Effector memory CD8-positive, alpha-beta T cell (primary cell): ENCODE measurements around the gene IFT172.

Experiments
- ATAC-seq: fragments of 150-1000 bp; cut with Tn5 transposase; replicated peaks from 2 replicates; pipeline ENCODE4 v1.10.0; 2021; ENCODE audit warnings: mild to moderate bottlenecking, moderate library complexity
- DNase-seq, 3 experiments: peaks; one replicate each; pipeline ENCODE4 v3.0.0; 2021
- H3K27ac Mint-ChIP-seq, 2 donors: one replicate each; pipeline ENCODE4 v1.8.0; 2022; ENCODE audit warnings: mild to moderate bottlenecking in 2 of 2, mixed read lengths in 2 of 2, moderate library complexity in 2 of 2
- H3K27me3 Mint-ChIP-seq, 2 donors: one replicate each; pipeline ENCODE4 v1.8.0; 2022; ENCODE audit warnings: mixed read lengths in 2 of 2
- H3K36me3 Mint-ChIP-seq: one replicate; pipeline ENCODE4 v1.8.0; 2022; ENCODE audit warnings: mild to moderate bottlenecking, moderate library complexity, mixed read lengths; ENCODE audit not compliant: insufficient read depth
- H3K4me1 Mint-ChIP-seq, 2 donors: one replicate each; pipeline ENCODE4 v1.8.0; 2022; ENCODE audit warnings: low read depth in 2 of 2, mixed read lengths in 2 of 2
- H3K4me3 Mint-ChIP-seq, 2 donors: one replicate each; pipeline ENCODE4 v1.8.0; 2022; ENCODE audit warnings: mild to moderate bottlenecking in 2 of 2, mixed read lengths in 2 of 2, moderate library complexity in 2 of 2
- H3K9me3 Mint-ChIP-seq, 2 donors: one replicate each; pipeline ENCODE4 v1.8.0; 2022; ENCODE audit warnings: mixed read lengths in 2 of 2

IFT172 gene

DNA sequence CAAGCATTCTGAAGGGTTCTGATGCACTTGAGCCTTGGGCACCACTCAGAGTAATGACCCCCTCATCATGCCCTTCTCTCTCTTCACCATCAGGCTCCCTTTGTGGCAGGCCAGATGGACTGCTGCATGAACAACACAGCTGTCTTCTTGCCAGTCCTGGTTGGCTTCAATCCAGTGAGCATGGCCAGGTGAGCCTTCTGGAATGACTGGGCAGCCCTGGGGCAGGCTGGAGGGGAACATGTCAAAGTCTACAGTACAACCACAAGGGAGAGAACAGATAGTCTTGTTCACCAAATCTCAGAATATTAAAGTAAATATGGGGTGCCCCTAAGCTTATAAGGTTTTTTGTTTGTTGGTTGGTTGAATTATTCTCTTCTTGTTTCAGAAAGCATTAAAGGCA lies 11.5 kb upstream of the IFT172 start:
- peaks cover 26 to 39% of the 10 kb centered on the region in 2 donors for H3K27me3 Mint-ChIP-seq

DNA sequence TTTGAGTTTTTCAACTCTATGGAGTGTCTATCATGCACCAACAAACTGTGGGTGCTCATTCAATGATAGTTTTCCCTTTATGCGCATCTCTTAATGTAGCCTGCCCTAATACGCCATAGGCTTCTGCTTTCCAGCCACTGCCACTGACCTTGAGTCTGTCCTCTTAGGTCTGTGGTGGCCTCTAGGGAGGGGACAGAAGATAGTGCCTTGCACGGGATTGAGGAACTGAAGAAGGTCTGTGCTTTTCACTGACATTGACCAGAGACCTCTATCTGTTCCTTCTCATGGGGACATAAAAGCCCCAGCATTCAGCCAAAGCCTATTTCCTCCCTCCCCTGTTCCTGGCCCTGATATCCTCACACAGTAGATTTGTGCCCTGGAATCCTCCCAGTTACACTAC lies 9.4 kb upstream of the IFT172 start:
- DNase-seq, result no peak
- H3K4me3 Mint-ChIP-seq, result no peak overlapping the region
- no peaks in the 10 kb centered on the region for H3K36me3 Mint-ChIP-seq
- peaks cover 9 to 11% of the 10 kb centered on the region in 2 donors for H3K4me1 Mint-ChIP-seq
- no peaks in the 10 kb centered on the region for H3K9me3 Mint-ChIP-seq
- no peak overlapping the region for H3K27ac Mint-ChIP-seq
- H3K27me3 Mint-ChIP-seq, result peaks cover 41 to 57% of the 10 kb centered on the region in 2 donors
- ATAC-seq, result no peak

More for the DNA sequence above, 11.5 kb upstream of the IFT172 start:
- H3K36me3 Mint-ChIP-seq, result no peaks in the 10 kb centered on the region
- H3K4me1 Mint-ChIP-seq, result peaks cover 0 to under 1% of the 10 kb centered on the region in 2 donors
- ATAC-seq (no peak), DNase-seq (no peak)
- no peak overlapping the region for H3K4me3 Mint-ChIP-seq
- H3K27ac Mint-ChIP-seq, result no peak overlapping the region
- no peaks in the 10 kb centered on the region for H3K9me3 Mint-ChIP-seq

DNA sequence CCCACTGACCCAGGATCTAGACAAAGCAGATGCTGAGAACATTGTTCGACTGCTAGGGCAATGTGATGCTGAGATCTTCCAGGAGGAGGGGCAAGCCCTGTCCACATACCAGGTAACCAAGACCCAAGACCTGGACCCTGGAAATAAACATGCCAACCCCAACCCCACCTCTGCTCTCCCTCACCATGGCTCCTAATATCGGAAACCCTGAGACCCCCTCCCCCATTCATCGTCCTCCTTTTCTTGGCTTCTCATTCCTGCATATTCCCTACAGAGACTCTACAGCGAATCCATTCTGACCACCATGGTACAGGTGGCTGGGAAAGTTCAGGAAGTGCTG lies 7.7 kb upstream of the IFT172 start:
- H3K4me1 Mint-ChIP-seq, result peaks cover 9 to 11% of the 10 kb centered on the region in 2 donors
- no peak overlapping the region for H3K4me3 Mint-ChIP-seq
- ATAC-seq, result no peak
- no peaks in the 10 kb centered on the region for H3K36me3 Mint-ChIP-seq
- H3K27me3 Mint-ChIP-seq, result peaks cover 51 to 66% of the 10 kb centered on the region in 2 donors
- no peaks in the 10 kb centered on the region for H3K9me3 Mint-ChIP-seq
- no peak for DNase-seq
- no peak overlapping the region for H3K27ac Mint-ChIP-seq

GRCh38 chr2:27496357-27497287 lies 7.1 kb upstream of the IFT172 start, which contains the start of gene GCKR:
TSS of gene GCKR (plus strand) at chr2:27496839. CDS start at chr2:27496905, 66 bp downstream.
- H3K4me1 Mint-ChIP-seq, result peaks cover 9 to 11% of the 10 kb centered on the region in 2 donors
- DNase-seq, result no peak
- no peaks in the 10 kb centered on the region for H3K9me3 Mint-ChIP-seq
- H3K27me3 Mint-ChIP-seq, result peaks cover 51 to 66% of the 10 kb centered on the region in 2 donors
- H3K27ac Mint-ChIP-seq, result peak within 1 kb of the TSS in 1 of 2 donors; percentile 89
- H3K36me3 Mint-ChIP-seq, result no peaks in the 10 kb centered on the region
- H3K4me3 Mint-ChIP-seq, result peak within 1 kb of the TSS; percentile 84 to 91
- ATAC-seq, result no peak

DNA sequence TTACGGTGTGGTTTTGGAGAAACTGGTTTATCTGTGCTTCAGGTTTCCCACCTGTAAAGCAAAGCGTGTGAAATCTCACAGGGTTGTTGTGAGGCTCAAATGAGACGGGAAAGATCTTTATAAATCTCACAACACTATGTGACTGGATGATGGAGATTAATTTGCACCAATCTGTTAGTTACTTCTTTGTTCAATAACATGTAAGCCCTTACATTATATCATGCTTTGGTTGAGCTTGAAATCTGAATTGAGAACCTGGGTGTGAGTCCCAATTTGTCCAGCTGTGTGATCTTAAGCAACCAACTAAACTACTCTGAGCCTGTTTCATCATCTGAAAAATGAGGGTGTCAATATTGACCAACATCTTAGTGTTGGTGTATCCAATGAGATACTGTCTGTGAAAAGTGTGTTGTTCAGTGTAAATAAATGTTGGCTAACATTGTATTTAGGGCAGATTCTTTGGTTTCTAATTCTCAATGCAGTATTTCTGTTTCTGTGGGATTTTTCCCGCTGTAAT lies 6.4 kb upstream of the IFT172 start:
- Mint-ChIP-seq H3K9me3 (no peaks in the 10 kb centered on the region), H3K27me3 (peaks cover 51 to 66% of the 10 kb centered on the region in 2 donors), H3K4me1 (peaks cover 9 to 11% of the 10 kb centered on the region in 2 donors), H3K4me3 (peak overlapping the region; percentile 84 to 91), H3K36me3 (no peaks in the 10 kb centered on the region), H3K27ac (peak overlapping the region in 1 of 2 donors; percentile 89)
- ATAC-seq (no peak), DNase-seq (no peak)

- peaks cover 51 to 66% of the 10 kb centered on the region in 2 donors for H3K27me3 Mint-ChIP-seq
- no peaks in the 10 kb centered on the region for H3K9me3 Mint-ChIP-seq
- no peaks in the 10 kb centered on the region for H3K36me3 Mint-ChIP-seq
- peak within 1 kb of the TSS in 1 of 2 donors; percentile 89 for H3K27ac Mint-ChIP-seq
- H3K4me3 Mint-ChIP-seq, result peak within 1 kb of the TSS; percentile 84 to 91
- DNase-seq, result peak in 1 of 3 experiments; percentile 20
- ATAC-seq, result peak; percentile 75
- H3K4me1 Mint-ChIP-seq, result peaks cover 9 to 14% of the 10 kb centered on the region in 2 donors
These were observed 5.5 kb upstream of the IFT172 start, which contains the start of gene FNDC4 for GRCh38 chr2:27494944-27495554. TSS of gene FNDC4 (minus strand) at chr2:27495200. CDS start at chr2:27494679, 521 bp downstream.

DNA sequence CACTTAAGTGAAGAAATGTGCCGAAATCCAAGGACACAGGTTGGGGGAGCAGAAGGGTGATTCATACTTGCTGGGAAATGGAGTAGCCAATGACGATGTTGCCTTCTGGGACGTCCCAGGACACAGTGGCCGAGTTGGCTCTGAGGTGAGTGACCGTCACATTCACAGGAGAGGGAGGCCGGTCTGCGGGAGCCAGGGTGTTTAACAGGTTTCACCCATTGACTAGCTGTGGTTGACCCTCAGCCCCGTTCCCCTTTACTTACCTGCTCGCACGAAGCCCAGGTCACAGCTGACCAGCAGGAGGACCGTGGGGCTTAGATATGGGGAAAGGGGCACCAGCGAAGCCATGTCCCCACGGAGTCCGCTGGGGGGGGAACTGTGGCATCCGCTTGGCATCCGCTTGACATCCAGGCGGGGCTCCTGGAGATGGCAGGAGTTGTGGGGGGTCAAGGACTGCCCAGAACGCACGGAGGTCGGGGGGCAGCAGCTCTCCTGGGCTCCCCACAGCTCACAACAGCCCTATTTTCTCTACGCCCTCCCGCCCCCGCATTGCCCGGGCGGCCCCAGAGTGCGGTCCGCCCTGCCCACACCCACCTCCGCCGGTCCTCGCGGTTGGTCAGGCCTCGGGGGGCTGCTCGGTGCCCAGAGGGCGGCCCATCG lies 4.9 kb upstream of the IFT172 start:
- Mint-ChIP-seq H3K9me3 (no peaks in the 10 kb centered on the region), H3K4me3 (peak overlapping the region; percentile 59 to 66), H3K27me3 (peaks cover 51 to 61% of the 10 kb centered on the region in 2 donors), H3K4me1 (peaks cover 9 to 19% of the 10 kb centered on the region in 2 donors), H3K27ac (no peak overlapping the region), H3K36me3 (peaks cover 6% of the 10 kb centered on the region)
- DNase-seq (no peak), ATAC-seq (no peak)

- Mint-ChIP-seq H3K27me3 (peaks cover 51 to 56% of the 10 kb centered on the region in 2 donors), H3K36me3 (peaks cover 10% of the 10 kb centered on the region), H3K4me3 (peak overlapping the region; percentile 59 to 66)
These were observed 4.4 kb upstream of the IFT172 start for GRCh38 chr2:27493948-27494283.

GRCh38 chr2:27492557-27492956 lies 3.0 kb upstream of the IFT172 start:
- Mint-ChIP-seq H3K4me3 (no peak overlapping the region), H3K27ac (no peak overlapping the region), H3K27me3 (peaks cover 40 to 43% of the 10 kb centered on the region in 2 donors)

More at GRCh38 chr2:27493948-27494283, 4.4 kb upstream of the IFT172 start:
- no peaks in the 10 kb centered on the region for H3K9me3 Mint-ChIP-seq
- no peak for DNase-seq
- no peak for ATAC-seq
- H3K27ac Mint-ChIP-seq, result no peak overlapping the region
- peaks cover 13 to 24% of the 10 kb centered on the region in 2 donors for H3K4me1 Mint-ChIP-seq

GRCh38 chr2:27489118-27489497 lies 435 bp downstream of the IFT172 start:
- no peak for DNase-seq
- peak; percentile 14 for ATAC-seq
- H3K4me1 Mint-ChIP-seq, result peaks cover 4 to 14% of the 10 kb centered on the region in 2 donors
- peaks cover 10 to 11% of the 10 kb centered on the region in 2 donors for H3K27me3 Mint-ChIP-seq
- H3K36me3 Mint-ChIP-seq, result peaks cover 10% of the 10 kb centered on the region
- H3K27ac Mint-ChIP-seq, result peak overlapping the region; percentile 95 to 97
- H3K4me3 Mint-ChIP-seq, result peak overlapping the region; percentile 80 to 84
- H3K9me3 Mint-ChIP-seq, result no peaks in the 10 kb centered on the region

More at GRCh38 chr2:27492557-27492956, 3.0 kb upstream of the IFT172 start:
- Mint-ChIP-seq H3K4me1 (peaks cover 13 to 25% of the 10 kb centered on the region in 2 donors), H3K36me3 (peaks cover 10% of the 10 kb centered on the region), H3K9me3 (no peaks in the 10 kb centered on the region)
- DNase-seq, result no peak
- no peak for ATAC-seq

GRCh38 chr2:27485496-27485895 lies 4.0 kb downstream of the IFT172 start:
- H3K27ac Mint-ChIP-seq, result no peak overlapping the region
- H3K9me3 Mint-ChIP-seq, result no peaks in the 10 kb centered on the region
- H3K27me3 Mint-ChIP-seq, result no peaks in the 10 kb centered on the region
- peaks cover 4 to 14% of the 10 kb centered on the region in 2 donors for H3K4me1 Mint-ChIP-seq
- no peak overlapping the region for H3K4me3 Mint-ChIP-seq
- ATAC-seq, result no peak
- peaks cover 26% of the 10 kb centered on the region for H3K36me3 Mint-ChIP-seq
- DNase-seq, result no peak

DNA sequence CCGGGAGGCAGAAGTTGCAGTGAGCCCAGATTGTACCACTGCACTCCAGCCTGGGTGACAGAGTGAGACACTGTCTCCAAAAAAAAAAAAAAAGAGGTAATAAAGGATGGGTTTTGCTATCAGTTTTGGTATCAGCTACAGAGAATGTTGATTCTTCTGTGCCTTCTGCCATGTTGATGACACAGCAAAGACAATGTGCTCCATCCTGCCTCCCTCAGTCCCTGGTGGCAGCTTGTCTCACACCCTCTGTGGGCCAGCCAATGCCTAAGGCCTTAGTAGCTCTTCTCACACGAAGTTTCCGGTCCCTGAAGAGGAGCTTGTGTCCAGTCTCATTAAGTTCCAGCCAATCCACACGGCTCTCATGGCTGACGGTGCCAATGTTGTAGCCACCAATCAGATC lies 17.6 kb downstream of the IFT172 start:
- H3K4me1 Mint-ChIP-seq, result no peaks in the 10 kb centered on the region
- H3K4me3 Mint-ChIP-seq, result no peak overlapping the region
- no peak overlapping the region for H3K27ac Mint-ChIP-seq
- H3K9me3 Mint-ChIP-seq, result no peaks in the 10 kb centered on the region
- H3K27me3 Mint-ChIP-seq, result no peaks in the 10 kb centered on the region
- peaks cover 8% of the 10 kb centered on the region for H3K36me3 Mint-ChIP-seq
- DNase-seq (no peak), ATAC-seq (no peak)

DNA sequence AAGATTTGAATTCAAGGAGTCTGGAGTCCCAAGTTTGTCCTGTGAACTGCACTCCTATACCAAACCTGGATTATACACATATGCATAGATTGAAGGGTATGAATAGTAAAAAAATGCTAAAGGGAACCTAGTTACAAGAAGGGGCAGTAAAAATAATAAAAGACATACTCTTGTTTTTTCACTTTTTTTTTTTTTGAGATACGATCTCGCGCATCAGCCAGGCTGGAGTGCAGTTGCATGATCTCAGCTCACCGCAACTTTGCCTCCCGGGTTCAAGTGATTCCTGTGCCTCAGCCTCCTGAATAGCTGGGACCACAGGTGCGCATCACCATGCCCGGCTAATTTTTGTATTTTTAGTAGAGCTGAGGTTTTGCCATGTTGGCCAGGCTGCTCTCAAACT lies 25.1 kb downstream of the IFT172 start:
- H3K27me3 Mint-ChIP-seq, result no peaks in the 10 kb centered on the region
- no peak for ATAC-seq

More for the DNA sequence above, 25.1 kb downstream of the IFT172 start:
- H3K9me3 Mint-ChIP-seq, result no peaks in the 10 kb centered on the region
- DNase-seq, result no peak
- H3K4me3 Mint-ChIP-seq, result no peak overlapping the region
- no peaks in the 10 kb centered on the region for H3K36me3 Mint-ChIP-seq
- no peaks in the 10 kb centered on the region for H3K4me1 Mint-ChIP-seq
- H3K27ac Mint-ChIP-seq, result no peak overlapping the region
